ES-I3 (cell line): Measurements from ENCODE around the gene SLC7A5.
"Not testable (repeated sequence)": the region's sequence is repeated elsewhere in the genome, so short reads cannot be mapped to it uniquely, and the experiment has no call there.

Source experiments
- H3K36me3 ChIP-seq: 2 replicates; pipeline ENCODE4 v1.6.1; 2013; ENCODE audit warnings: mild to moderate bottlenecking, low read length, control low read depth, moderate library complexity; ENCODE audit not compliant: insufficient read depth
- H3K4me1 ChIP-seq: 2 replicates; pipeline ENCODE4 v1.6.1; 2013; ENCODE audit warnings: mild to moderate bottlenecking, control low read depth, low read length; ENCODE audit not compliant: insufficient read depth
- H3K9ac ChIP-seq: 2 replicates; pipeline ENCODE4 v1.6.1; 2013; ENCODE audit warnings: low read depth, mild to moderate bottlenecking, low read length, moderate library complexity
- H3K9me3 ChIP-seq: 2 replicates; pipeline ENCODE4 v1.6.1; 2013; ENCODE audit warnings: mild to moderate bottlenecking, low read length, moderate library complexity; ENCODE audit not compliant: control insufficient read depth, insufficient read depth

The SLC7A5 gene

GRCh38 chr16:87896924-87897520 lies 27.7 kb upstream of the SLC7A5 start:
- H3K9ac ChIP-seq, H3K9me3 ChIP-seq, H3K36me3 ChIP-seq, H3K4me1 ChIP-seq: not testable (repeated sequence)

DNA sequence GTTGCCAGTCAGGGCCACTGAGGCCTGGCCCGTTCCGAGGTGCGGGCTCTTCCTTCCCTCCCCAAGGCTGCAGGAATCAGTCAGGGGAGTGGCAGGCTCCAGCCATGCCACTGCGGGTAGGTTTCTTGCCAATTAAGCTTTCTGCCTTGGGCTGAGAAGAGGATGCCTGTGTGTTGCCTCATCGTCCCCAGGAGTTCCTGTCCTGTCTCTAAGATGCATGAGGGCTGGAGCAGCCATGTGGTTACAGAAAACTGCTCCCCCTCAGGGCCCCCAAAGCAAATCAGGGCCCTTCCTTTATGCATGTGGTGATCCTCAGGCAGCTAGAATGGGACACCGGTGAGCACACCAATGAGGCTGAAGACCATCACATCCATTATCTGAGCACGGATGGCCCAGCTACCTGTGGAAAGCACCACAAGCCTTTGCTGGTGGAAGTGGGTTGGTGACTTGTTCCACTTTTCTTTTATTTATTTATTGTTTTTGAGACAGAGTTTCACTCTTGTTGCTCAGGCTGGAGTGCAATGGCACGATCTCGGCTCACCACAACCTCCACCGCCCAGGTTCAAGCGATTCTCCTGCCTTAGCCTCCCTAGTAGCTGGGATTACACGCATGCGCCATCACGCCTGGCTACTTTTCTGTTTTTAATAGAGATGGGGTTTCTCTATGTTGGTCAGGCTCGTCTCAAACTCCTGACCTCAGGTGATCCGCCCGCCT lies 27.0 kb upstream of the SLC7A5 start:
- H3K9me3 ChIP-seq, H3K9ac ChIP-seq, H3K36me3 ChIP-seq, H3K4me1 ChIP-seq: not testable (repeated sequence)

GRCh38 chr16:87895641-87896141 lies 26.4 kb upstream of the SLC7A5 start:
- no peaks in the 10 kb centered on the region for H3K4me1 ChIP-seq
- H3K36me3 ChIP-seq: no peaks in the 10 kb centered on the region
- H3K9ac ChIP-seq: no peak overlapping the region
- no peaks in the 10 kb centered on the region for H3K9me3 ChIP-seq

- H3K9me3 ChIP-seq, H3K9ac ChIP-seq, H3K4me1 ChIP-seq, H3K36me3 ChIP-seq: not testable (repeated sequence)
Observed at GRCh38 chr16:87894005-87894404, 24.7 kb upstream of the SLC7A5 start.

GRCh38 chr16:87891764-87892163 lies 22.5 kb upstream of the SLC7A5 start:
- Histone ChIP-seq H3K36me3 (no peaks in the 10 kb centered on the region), H3K9me3 (no peaks in the 10 kb centered on the region), H3K4me1 (no peaks in the 10 kb centered on the region), H3K9ac (no peak overlapping the region)

- H3K4me1 ChIP-seq, H3K36me3 ChIP-seq, H3K9me3 ChIP-seq, H3K9ac ChIP-seq: not testable (repeated sequence)
Observed at GRCh38 chr16:87889762-87890161, 20.5 kb upstream of the SLC7A5 start.

DNA sequence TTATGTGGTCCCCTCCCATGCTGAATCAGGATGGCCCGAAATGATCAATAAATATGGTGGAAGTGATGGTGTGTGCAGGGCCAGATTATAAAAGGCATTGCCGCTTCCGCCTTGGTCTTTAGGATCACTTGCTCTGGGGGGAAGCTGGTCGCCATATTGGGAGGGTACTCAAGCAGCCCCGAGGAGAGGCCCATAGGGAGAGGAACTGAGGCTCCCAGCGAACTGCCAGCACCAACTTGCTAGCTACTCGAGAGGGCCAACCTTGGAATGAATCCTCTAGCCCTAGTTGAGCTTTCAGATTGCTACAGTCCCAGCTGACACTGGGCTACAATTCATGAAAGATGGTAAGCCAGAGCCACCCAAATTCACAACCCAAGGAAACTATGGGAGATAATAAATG lies 19.0 kb upstream of the SLC7A5 start:
- not testable (repeated sequence) for H3K4me1 ChIP-seq, H3K9ac ChIP-seq, H3K9me3 ChIP-seq, H3K36me3 ChIP-seq

DNA sequence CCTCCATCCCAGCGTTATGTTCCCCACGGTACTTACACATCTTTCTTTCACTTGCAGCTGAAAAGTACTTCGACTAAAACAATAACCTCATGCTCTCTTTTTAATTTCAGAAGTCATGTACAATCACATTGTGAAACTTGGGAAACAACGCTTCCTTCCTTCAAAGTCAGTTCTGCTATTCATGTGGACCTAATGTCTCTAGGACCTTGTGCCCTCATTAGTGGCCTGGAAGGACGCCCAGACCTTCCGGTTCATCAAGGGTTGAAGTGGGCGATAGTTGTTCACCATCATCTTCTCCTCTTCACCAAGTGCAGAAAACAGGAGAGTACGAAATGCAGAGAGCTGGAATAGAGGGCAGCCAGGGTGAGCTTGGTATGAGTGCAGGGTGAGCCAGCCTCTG lies 18.6 kb upstream of the SLC7A5 start:
- H3K36me3 ChIP-seq, H3K4me1 ChIP-seq, H3K9ac ChIP-seq, H3K9me3 ChIP-seq: not testable (repeated sequence)

DNA sequence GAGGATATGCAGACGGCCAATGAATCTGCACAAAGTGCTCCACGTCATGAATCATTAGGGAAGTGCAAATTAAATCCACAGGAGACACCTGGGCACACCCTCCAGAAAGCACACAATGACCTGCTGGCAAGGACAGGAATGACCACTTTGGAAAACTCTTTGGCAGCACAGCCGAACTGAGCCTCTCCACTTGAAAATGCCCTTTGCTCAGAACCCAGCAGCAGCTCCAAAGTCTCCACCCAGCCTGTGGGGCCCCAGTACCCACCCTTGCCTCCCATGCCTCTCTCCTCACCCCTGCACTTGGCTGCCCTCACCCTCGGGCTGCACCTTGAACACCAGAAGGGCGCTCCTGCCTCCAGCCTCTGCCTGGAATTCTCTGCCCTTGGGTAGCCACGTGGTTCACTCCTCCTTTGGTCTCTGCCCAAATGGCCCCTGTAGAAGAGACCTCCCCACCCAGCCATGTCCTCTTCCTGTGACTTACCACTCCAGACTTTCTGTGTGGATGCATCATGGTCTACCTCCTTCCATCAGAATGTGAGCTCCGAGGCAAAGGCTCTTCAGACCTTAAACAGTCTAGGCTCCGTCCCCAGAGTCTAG lies 16.2 kb upstream of the SLC7A5 start:
- H3K36me3 ChIP-seq: not testable (repeated sequence)

DNA sequence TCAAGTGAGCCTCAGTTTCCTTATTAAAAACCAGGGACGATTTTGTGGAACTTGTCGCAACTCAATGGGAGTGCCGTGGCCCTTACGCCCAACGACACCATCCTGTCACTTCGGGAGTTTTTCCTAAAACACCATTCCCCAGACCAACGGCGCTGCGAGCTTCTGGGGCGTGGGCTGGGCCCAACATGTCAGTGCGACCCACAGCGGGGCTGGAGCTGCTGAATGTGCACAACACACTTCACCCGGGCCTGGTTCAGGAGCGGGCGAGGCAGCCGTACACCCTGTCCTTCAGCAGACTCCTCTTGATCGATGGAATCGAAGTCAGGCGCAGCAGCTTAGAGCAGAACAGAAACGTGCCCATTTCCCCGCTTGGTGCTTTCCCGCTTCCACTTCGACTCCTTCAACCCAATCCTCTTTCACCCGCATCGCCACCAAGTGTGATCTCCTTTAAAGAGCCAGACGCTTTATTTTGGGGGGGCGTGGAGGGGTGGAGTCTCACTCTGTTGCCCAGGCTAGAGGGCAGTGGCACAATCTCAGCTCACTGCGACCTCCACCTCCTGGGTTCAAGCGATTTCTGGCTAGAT lies 13.2 kb upstream of the SLC7A5 start:
- Histone ChIP-seq H3K9ac (no peak overlapping the region), H3K9me3 (no peaks in the 10 kb centered on the region), H3K4me1 (peaks cover 4% of the 10 kb centered on the region; the same call in 1 of the 2 replicates), H3K36me3 (no peaks in the 10 kb centered on the region)

More for the DNA sequence above, 16.2 kb upstream of the SLC7A5 start:
- H3K9me3 ChIP-seq, H3K9ac ChIP-seq, H3K4me1 ChIP-seq: not testable (repeated sequence)

DNA sequence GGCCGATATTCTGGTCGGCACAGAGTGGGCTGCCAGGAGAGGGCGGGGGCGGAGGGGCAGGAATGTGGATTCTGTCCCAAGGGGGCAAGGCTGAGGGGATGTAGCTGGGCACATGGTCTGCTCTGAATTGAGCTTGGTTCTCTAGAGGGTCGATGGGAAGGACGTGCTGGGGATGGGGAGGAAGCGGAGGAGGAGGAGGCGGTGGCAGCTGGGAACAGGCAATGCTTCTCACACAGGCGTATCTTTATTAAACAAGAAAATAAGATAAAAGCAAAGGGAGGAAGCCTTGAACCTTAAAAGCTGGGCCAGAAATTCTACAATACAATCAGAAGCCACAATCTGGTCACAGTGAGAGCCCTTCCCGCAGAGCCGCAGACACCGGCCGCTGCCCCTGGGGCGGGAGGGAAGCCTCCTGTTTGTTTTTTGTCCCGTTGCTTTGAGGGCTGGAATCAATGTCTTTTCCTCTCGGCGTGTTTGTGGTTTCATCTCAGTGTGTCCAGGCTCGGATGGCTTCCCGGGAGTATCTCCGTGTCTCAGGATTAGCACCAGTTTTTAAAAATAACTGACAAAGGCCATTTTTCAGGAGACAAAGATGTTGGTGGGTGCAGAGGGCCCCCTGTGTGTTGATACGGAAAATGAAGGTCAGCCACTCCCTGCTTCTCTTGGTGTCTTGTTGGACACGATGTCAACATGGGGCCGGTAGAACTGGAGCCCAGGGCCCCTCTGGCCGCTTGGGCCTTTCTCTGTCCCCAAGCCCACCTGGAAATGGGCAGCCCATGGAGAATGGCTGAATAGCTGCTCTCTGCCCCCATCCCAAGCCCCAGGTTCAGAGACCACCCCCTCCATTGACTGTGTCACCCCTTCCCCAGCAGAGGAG lies 12.3 kb upstream of the SLC7A5 start:
- H3K9ac ChIP-seq: no peak overlapping the region
- H3K36me3 ChIP-seq: no peaks in the 10 kb centered on the region
- no peaks in the 10 kb centered on the region for H3K9me3 ChIP-seq
- H3K4me1 ChIP-seq: peaks cover 4% of the 10 kb centered on the region; the same call in 1 of the 2 replicates

DNA sequence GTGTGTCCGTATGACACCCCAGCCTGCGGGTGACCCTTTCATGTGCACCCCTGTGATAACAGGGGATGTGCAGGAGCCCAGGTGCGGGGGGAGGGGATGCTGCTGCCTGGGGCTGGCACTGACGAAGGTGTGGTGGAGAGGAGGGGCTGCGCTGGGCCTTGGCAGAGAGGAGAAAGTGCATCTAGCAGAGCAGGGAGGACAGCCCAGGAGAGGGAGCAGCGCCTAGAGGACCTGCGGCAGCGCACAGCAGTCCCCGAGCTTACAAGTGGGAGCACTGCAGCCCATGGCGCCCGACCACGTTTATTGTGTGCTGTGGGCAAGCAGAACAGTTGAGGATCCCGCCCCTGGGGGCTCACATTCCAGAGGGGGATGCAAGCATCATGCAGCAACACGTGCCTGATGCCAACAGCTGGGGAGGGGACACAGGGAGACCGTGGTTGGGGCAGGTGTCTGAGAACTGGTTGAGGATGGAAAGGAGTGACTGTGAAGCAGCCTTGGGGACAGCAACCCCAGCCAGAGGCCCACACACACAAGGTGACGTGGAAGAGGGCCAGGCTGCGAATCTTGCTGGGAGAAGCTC lies 10.9 kb upstream of the SLC7A5 start:
- Histone ChIP-seq H3K9me3 (no peaks in the 10 kb centered on the region), H3K4me1 (peaks cover 10% of the 10 kb centered on the region; the same call in 1 of the 2 replicates), H3K36me3 (no peaks in the 10 kb centered on the region), H3K9ac (no peak overlapping the region)

DNA sequence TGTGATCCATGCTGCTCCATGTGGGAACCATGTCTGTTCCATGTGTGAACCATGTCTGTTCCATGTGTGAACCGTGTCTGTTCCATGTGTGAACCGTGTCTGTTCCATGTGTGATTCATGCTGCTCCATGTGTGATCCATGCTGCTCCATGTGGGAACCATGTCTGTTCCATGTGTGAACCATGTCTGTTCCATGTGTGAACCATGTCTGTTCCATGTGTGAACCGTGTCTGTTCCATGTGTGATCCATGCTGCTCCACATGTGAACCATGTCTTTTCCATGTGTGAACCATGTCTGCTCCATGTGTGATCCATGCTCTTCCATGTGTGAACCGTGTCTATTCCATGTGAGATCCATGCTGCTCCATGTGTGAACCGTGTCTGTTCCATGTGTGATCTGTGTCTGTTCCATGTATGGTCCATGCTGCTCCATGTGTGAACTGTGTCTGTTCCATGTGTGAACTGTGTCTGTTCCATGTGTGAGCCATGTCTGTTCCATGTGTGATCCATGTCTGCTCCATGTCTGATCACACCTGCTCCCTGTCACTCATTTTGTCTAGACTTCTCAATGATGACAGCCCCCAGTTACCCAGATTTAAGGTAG lies 10.2 kb upstream of the SLC7A5 start:
- H3K9ac ChIP-seq, H3K9me3 ChIP-seq, H3K36me3 ChIP-seq: not testable (repeated sequence)
- peaks cover 14% of the 10 kb centered on the region; the same call in 1 of the 2 replicates for H3K4me1 ChIP-seq
